HG03469 (cell line): ENCODE results near the gene DNAH6.

Source experiments
- ATAC-seq: cut with Tn5 transposase; IDR thresholded peaks from one replicate; pipeline ENCODE4 v1.9.1; 2021; ENCODE audit warnings: mild to moderate bottlenecking, moderate library complexity, moderate number of reproducible peaks; ENCODE audit not compliant: unreplicated experiment

DNAH6 gene

GRCh38 chr2:84687498-84688149 is 171.3 kb downstream of the DNAH6 start:
- no peak for ATAC-seq

DNA sequence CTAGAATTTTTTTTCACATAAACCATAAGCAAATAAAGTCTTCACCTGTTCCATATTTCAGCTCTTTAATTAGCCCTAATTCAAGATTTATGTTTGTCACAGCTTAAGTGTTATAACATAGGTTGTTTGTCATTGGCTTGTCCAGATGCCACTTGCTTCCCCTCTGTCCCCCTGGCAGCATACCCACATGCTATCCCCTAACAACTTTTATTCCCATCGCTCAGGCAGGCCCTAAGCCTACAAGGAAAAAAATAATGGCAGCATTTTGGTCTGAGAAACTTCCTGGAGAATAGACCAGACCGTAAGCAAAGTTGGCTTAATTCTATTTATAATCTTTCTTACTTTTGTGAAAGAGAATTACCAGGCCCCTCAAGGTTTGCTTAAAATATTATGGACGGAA is 173.9 kb downstream of the DNAH6 start:
- no peak for ATAC-seq

DNA sequence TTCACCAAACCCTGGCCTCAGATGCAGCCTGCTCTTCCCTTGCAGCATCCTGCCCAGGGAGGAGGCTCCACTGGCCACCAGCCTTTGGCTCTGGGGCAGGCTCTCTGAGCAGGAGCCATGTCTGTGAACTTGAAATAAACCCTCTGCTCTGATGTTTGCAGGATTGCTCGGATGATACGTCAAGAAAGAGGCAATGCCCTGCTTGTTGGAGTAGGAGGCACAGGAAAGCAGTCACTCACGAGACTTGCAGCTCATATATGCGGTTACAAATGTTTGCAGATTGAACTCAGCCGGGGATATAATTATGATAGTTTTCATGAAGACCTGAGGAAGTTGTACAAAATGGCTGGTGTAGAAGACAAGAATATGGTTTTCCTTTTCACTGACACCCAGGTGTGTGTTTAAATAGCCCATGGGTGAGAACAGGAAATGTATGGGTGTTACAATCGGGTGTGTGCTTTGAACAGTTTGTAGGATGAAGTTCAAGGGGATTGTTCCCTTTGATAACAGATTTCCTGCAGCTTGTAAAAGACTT is 177.9 kb downstream of the DNAH6 start:
- ATAC-seq = no peak

GRCh38 chr2:84697895-84698294 is 181.6 kb downstream of the DNAH6 start:
- ATAC-seq = no peak

GRCh38 chr2:84700006-84700405 is 183.7 kb downstream of the DNAH6 start:
- no peak for ATAC-seq

DNA sequence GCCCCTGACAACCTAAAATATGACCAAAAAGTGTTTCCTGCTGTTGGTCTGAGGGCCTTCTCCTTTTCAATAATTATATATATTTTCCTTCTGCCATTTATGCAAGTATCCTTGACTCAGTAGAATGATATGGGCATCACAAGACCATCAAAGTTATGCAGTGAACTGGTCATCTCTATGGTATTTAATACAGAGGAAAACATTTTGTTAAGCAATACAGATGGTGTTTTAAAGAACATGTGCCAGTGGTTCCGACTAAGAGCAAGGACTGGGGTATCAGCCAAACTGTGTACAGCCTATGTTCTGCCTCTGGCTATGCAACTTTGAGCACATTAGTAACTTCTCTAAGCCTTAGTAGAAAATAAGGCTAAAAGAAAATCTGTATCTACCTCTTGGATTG is 185.6 kb downstream of the DNAH6 start:
- no peak for ATAC-seq

DNA sequence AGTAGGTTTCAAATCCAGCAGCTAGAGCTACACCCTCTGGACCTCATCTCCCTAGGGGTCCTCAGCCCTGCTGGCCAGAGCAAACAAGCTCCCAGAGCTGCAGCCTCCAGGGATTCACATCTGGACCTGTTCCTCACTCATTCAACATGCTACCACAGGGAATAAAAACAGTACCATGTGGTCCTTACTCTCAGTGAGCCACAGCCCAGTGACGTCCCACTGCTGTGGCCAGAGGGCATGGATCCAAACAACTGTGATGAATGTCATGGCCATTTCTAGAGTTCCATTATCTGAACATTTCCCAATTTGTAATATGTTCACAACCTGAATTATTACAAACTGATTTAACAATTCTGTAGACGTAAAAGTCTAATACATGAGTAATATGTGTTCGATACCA is 186.6 kb downstream of the DNAH6 start:
- ATAC-seq = no peak

- ATAC-seq = no peak
Measured at GRCh38 chr2:84703831-84704230, 187.5 kb downstream of the DNAH6 start.

DNA sequence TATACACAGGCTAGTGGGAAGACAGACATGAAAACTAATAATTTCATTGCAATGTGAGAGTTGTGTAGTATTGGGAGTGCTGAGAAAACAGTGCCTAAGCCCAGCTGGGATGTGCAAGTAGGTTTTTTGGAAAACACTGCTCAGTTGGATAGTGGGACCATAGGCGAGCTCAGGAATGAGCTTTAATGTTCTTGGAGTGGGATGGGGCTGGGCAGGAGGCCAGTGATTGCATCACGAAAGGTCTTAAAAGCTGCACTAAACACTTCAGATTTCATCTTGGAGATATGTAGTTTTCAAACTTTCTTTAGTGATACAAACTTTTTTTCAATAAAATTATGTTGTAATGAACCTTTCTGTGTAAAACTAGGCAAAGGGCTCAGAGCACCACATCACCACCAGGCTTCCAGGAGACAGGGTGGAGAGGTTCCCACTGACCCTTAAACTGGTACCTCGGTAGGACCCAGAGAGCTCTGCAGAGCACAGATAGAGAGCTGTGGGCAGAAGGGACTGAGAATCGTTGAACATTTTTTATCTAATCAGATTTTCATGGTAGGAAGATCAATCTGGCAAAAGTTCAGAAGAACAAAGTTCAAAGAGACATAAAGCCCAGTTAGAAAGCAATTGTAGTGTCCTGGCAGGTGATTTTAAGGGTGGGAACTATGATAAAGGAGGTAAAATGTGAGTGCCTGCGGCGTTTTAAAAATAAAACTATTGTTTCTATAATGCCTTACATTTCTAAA is 188.4 kb downstream of the DNAH6 start:
- no peak for ATAC-seq

- ATAC-seq = no peak
Measured at GRCh38 chr2:84705858-84706257, 189.6 kb downstream of the DNAH6 start.

DNA sequence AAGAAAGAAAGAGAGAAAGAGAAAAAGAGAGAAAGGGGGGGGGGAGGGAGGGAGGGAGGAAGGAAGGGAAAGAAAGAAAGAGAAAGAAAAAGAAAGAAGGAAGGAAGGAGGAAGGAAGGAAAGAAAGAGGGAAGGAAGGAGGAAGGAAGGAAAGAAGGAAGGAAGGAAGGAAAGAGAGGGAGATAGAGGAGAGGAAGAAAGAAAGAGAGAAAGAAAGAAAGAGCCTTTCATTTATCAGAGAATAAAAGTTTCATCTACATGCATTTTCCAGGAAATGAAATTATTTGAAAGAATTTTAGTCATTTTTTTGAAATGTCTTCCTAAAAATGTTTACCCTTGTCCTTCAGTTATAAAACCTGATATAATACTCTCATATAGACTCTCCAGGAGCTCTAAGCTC is 192.1 kb downstream of the DNAH6 start:
- ATAC-seq = no peak

GRCh38 chr2:84711651-84712050 is 195.4 kb downstream of the DNAH6 start:
- no peak for ATAC-seq

DNA sequence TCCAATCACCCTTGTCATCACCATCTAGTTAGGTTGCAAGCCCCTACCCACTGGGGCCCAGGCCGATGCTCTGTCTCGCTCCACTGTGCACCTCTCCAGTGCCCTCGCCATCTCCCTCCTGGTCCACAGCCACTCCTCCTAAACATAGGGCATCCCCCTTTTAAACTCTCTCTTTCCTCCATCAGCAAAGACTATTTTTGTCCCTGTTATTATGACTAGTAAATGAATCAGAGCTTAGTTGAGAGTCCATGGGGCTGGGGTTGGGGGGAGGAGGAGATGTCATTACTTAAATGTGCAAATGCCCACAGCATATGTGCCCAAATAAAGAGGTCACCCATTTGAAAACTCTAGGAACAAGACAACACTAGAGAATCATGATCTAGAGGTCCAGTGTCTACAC is 197.1 kb downstream of the DNAH6 start:
- no peak for ATAC-seq

DNA sequence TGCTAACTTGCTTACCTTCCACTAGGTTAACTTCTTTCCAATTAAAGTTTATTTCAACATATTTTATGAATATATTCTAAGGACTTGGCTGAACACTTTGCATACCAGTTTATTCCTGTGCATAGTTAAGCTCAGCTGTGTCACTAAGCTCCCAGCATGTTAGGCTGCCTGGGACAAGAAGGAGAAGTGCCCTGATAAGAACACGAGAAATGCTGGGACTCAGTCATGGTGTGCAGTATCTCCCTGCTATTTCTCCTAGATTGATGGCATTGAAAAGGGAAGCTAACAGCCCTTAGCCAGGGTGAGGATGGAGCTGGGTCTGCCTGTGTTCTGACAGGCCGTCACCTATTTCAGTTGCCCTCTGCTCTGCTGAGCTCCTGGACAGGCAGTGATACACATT is 200.3 kb downstream of the DNAH6 start:
- ATAC-seq = no peak

GRCh38 chr2:84717302-84717701 is 201.0 kb downstream of the DNAH6 start:
- ATAC-seq = no peak

DNA sequence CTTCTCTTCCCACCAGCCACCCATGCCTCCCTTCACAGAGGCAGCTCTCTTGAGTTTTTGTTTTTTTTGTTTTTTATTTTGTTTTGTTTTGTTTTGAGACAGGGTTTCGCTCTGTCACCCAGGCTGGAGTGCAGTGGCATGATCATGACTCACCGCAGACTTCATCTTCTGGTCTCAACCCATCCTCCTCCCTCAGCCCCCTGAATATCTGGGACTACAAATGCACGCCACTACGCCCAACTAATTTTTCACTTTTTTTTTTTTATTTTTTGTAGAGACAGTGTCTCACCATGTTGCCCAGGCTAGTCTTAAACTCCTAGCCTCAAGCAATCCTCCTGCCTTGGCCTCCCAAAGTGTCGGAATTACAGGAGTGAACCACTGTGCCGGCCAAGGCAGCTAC is 203.1 kb downstream of the DNAH6 start:
- no peak for ATAC-seq

GRCh38 chr2:84723831-84724230 is 207.5 kb downstream of the DNAH6 start:
- ATAC-seq = no peak

GRCh38 chr2:84725717-84726116 is 209.4 kb downstream of the DNAH6 start:
- ATAC-seq = no peak

GRCh38 chr2:84727315-84727714 is 211.0 kb downstream of the DNAH6 start:
- ATAC-seq = no peak

- ATAC-seq = no peak
Measured at GRCh38 chr2:84729224-84729623, 212.9 kb downstream of the DNAH6 start.

DNA sequence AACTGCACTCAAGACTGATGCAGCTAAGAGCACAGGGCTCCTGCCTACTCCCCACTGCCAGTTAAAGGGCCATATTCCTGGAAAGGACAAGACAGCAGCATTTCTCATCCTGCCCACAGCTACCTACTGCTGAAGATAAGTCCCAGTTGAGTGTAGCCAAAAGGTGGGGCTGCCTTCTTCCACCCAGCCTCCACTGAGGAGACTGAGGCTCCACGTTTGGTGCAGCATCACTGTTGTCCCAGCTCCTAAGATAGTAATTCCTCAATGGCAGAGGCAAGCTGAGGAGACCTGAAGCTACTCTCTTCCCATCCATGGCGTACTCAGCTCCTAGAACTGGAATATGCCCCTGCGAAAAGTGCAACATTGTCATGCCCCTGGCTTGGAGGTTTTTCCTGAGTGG is 214.9 kb downstream of the DNAH6 start:
- ATAC-seq = no peak
